Nephron (organoid): ENCODE results near the gene DEFB128.

Experiments used
- H3K27ac Mint-ChIP-seq, 3 experiments: 2 replicates each; pipeline ENCODE4 v1.8.0; 2020; ENCODE audit warnings: mixed read lengths in 3 of 3, mild to moderate bottlenecking in 2 of 3, moderate library complexity in 1 of 3
- H3K27me3 Mint-ChIP-seq: 2 replicates; pipeline ENCODE4 v1.8.0; 2021; ENCODE audit warnings: low read depth, mild to moderate bottlenecking, moderate library complexity, mixed read lengths
- H3K36me3 Mint-ChIP-seq: 2 replicates; pipeline ENCODE4 v1.8.0; 2020; ENCODE audit warnings: low read depth, mixed read lengths
- H3K4me1 Mint-ChIP-seq: 2 replicates; pipeline ENCODE4 v1.8.0; 2020; ENCODE audit warnings: mixed read lengths
- H3K4me3 Mint-ChIP-seq, 3 experiments: 2 replicates each; pipeline ENCODE4 v1.8.0; 2020; ENCODE audit warnings: mild to moderate bottlenecking in 3 of 3, mixed read lengths in 3 of 3, moderate library complexity in 2 of 3
- H3K9me3 Mint-ChIP-seq: 2 replicates; pipeline ENCODE4 v1.8.0; 2020; ENCODE audit warnings: mixed read lengths
- CTCF ChIP-seq, 3 experiments: fragments of 200-600 bp; sonication (generic); IDR thresholded peaks; one replicate each; pipeline ENCODE4 v1.5.0; 2021; ENCODE audit warnings: antibody characterized with exemption in 3 of 3; ENCODE audit not compliant: unreplicated experiment in 3 of 3

Gene DEFB128

DNA sequence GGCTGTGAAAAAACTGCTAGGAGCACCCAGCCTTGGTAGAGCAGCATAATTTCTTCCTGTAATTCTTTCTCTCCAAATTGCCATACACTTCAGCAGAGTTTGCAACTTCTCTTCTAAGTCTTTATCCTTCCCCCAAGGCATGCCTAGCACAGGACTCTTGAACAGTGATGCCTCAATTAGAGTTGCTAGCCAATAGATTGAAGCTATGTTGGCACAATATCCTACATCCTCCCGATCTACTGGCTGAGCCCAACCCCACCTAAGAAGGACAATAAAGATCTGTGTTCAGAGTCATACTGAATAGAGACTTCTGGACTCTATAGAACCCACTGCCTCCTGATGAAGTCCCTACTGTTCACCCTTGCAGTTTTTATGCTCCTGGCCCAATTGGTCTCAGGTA, 47.2 kb downstream of the DEFB128 start, which contains the start of gene DEFB126:
Gene DEFB126 (plus strand): TSS at position 301 of the 400 bp plus-strand sequence. CDS start 39 bp downstream, at position 340.
- Mint-ChIP-seq H3K9me3 (peaks cover 2% of the 10 kb centered on the region), H3K4me1 (no peaks in the 10 kb centered on the region), H3K36me3 (no peaks in the 10 kb centered on the region), H3K27ac (no peak within 1 kb of the TSS), H3K27me3 (peaks cover 71% of the 10 kb centered on the region), H3K4me3 (no peak within 1 kb of the TSS)
- TF ChIP-seq CTCF (IDR thresholded peaks at IDR 0.05; ENCODE audit: unreplicated experiment in 3 of 3) = no peak
